Measurements from ENCODE around the gene LRRC25. TPM values are rescaled to one million over a fixed set of nuclear protein-coding genes. Genes with fewer than 3 reads are reported as not detected.

LRRC25 gene
- total RNA-seq, 1 experiment from 2014 or later = 0.31 TPM

GRCh38 chr19:18417250-18418028 lies 20.0 kb upstream of the LRRC25 start (continued):
- no peak for TF ChIP-seq ATF2 (CRISPR knock-in tag; IDR thresholded peaks at IDR 0.05; ENCODE audit: borderline replicate concordance, low read depth)

GRCh38 chr19:18416778-18417249 lies 19.4 kb upstream of the LRRC25 start:
- ATAC-seq = peak; percentile 47
- H3K4me1 Mint-ChIP-seq = peaks cover 27% of the 10 kb centered on the region
- peak overlapping the region; percentile 79; the same call in 1 of the 2 replicates for H3K27ac Mint-ChIP-seq
- H3K4me3 Mint-ChIP-seq = peak overlapping the region; percentile 80
- DNase-seq (ENCODE audit: low spot score) = peak; percentile 88
- no peaks in the 10 kb centered on the region for H3K36me3 Mint-ChIP-seq
- H3K9me3 Mint-ChIP-seq = no peaks in the 10 kb centered on the region
- peaks cover 36% of the 10 kb centered on the region for H3K27me3 Mint-ChIP-seq (ENCODE audit: low read depth)
- CTCF ChIA-PET = interaction anchor here (0.6 to 9.7 kb wide), 21 partner anchors 12 to 304 kb away, joined by 3 to 94 read pairs (median 4); partner anchors contain the start of genes GDF15 and PGPEP1
- POLR2A ChIA-PET = interaction anchor here (0.6 to 1.8 kb wide), 6 partner anchors 18 to 184 kb away, joined by 3 to 13 read pairs (median 4); partner anchors contain the start of genes JUND and UBA52
- TF ChIP-seq TP53 (CRISPR knock-in tag; IDR thresholded peaks at IDR 0.05) = 0 out of 2 replicates have a peak, but pooled peaks have one; percentile 50
- no peak for TF ChIP-seq ZNF396 (CRISPR knock-in tag; IDR thresholded peaks at IDR 0.05; ENCODE audit: borderline replicate concordance)
- no peak for TF ChIP-seq E2F1 (CRISPR knock-in tag; IDR thresholded peaks at IDR 0.05)
- no peak for TF ChIP-seq SOX15 (CRISPR knock-in tag; IDR thresholded peaks at IDR 0.05)
- TF ChIP-seq AFF4 (CRISPR knock-in tag; IDR thresholded peaks at IDR 0.05; ENCODE audit: borderline replicate concordance) = no peak
- no peak for TF ChIP-seq NR2C2 (CRISPR knock-in tag; IDR thresholded peaks at IDR 0.05)
- TF ChIP-seq SP1 (CRISPR knock-in tag; conservative IDR thresholded peaks at IDR 0.05) = 0 out of 2 replicates have a peak, but pooled peaks have one; percentile 9
- no peak for TF ChIP-seq CTCF (IDR thresholded peaks at IDR 0.05)
- no peak for TF ChIP-seq CREM (CRISPR knock-in tag; IDR thresholded peaks at IDR 0.05)
- TF ChIP-seq ESRRA (CRISPR knock-in tag; IDR thresholded peaks at IDR 0.05; ENCODE audit: borderline replicate concordance) = no peak
- no peak for TF ChIP-seq SMAD4 (CRISPR knock-in tag; IDR thresholded peaks at IDR 0.05)
- TF ChIP-seq MAX (CRISPR knock-in tag; IDR thresholded peaks at IDR 0.05) = 0 out of 2 replicates have a peak, but pooled peaks have one; percentile 62
- TF ChIP-seq ARID4B (CRISPR knock-in tag; IDR thresholded peaks at IDR 0.05; ENCODE audit: borderline replicate concordance) = peak; percentile 21; the same call in 1 of the 2 replicates
- TF ChIP-seq ATF3 (CRISPR knock-in tag; conservative IDR thresholded peaks at IDR 0.05) = no peak
- no peak for TF ChIP-seq PREB (CRISPR knock-in tag; IDR thresholded peaks at IDR 0.05; ENCODE audit: borderline replicate concordance)
- TF ChIP-seq EMX1 (CRISPR knock-in tag; IDR thresholded peaks at IDR 0.05) = no peak
- TF ChIP-seq ZNF416 (CRISPR knock-in tag; IDR thresholded peaks at IDR 0.05) = no peak

All from WTC11 (cell line).